SK-N-SH (cell line): Measurements from ENCODE around the gene TFCP2. TPM values are rescaled to one million over a fixed set of nuclear protein-coding genes. Genes with fewer than 3 reads are reported as not detected.

Source experiments
- CTCF ChIA-PET: fragments of 300-600, 350-600 bp; formaldehyde crosslinking; extraction: SDS; loops from one replicate; lab custom pipeline; 2021; lab: Yijun Ruan, JAX
- POLR2A ChIA-PET: fragments of 350-600 bp; sonication (Branson Sonifier 250); formaldehyde crosslinking; extraction: SDS; loops from one replicate; lab custom pipeline; 2020; ENCODE audit warnings: antibody characterized with exemption, inconsistent platforms; lab: Yijun Ruan, JAX
- DNase-seq: peaks from one replicate; pipeline ENCODE4 v3.0.0; 2012
- H2AFZ ChIP-seq: fragments of 200-600 bp; sonication (generic); 2 replicates; pipeline ENCODE4 v1.8.1; 2016; ENCODE audit warnings: antibody characterized with exemption, mild to moderate bottlenecking, low read depth
- H3F3A ChIP-seq: fragments of 200-600 bp; sonication (generic); replicated peaks from 2 replicates; pipeline ENCODE3; 2016; ENCODE audit warnings: antibody characterized with exemption, mild to moderate bottlenecking; ENCODE audit not compliant: insufficient read depth
- H3K27ac ChIP-seq, 2 experiments: fragments of 200-500 bp in 1 of 2; fragments of 200-600 bp in 1 of 2; sonication (Bioruptor generic) in 1 of 2; sonication (generic), shearing (Covaris generic) in 1 of 2; 2 replicates each; pipeline versions ENCODE4 v1.5.1 to v1.6.1; 2014 to 2016; ENCODE audit warnings: low read depth in 2 of 2, inconsistent platforms in 1 of 2, low read length in 1 of 2, mild to moderate bottlenecking in 1 of 2, mixed read lengths in 1 of 2
- H3K27me3 ChIP-seq: fragments of 200-600 bp; sonication (generic), shearing (Covaris generic); 2 replicates; pipeline ENCODE4 v1.6.1; 2016; ENCODE audit warnings: mixed run types; ENCODE audit not compliant: insufficient read depth
- H3K36me3 ChIP-seq, 2 experiments: fragments of 200-500 bp in 1 of 2; fragments of 200-600 bp in 1 of 2; sonication (Bioruptor generic) in 1 of 2; sonication (generic) in 1 of 2; replicated peaks in 1 of 2; 2 replicates each; pipeline versions ENCODE3 to v1.5.1; 2014 to 2016; ENCODE audit warnings: low read length in 1 of 2, mild to moderate bottlenecking in 1 of 2; ENCODE audit not compliant: insufficient read depth in 2 of 2, control insufficient read depth in 1 of 2
- H3K4me1 ChIP-seq, 2 experiments: fragments of 200-500 bp in 1 of 2; fragments of 200-600 bp in 1 of 2; sonication (Bioruptor generic) in 1 of 2; sonication (generic), shearing (Covaris generic) in 1 of 2; 2 replicates each; pipeline versions ENCODE4 v1.5.1 to v1.6.1; 2014 to 2016; ENCODE audit warnings: low read depth in 1 of 2, low read length in 1 of 2, mixed run types in 1 of 2; ENCODE audit not compliant: insufficient read depth in 2 of 2, control insufficient read depth in 1 of 2
- H3K4me2 ChIP-seq: fragments of 200-600 bp; sonication (generic), shearing (Covaris generic); 2 replicates; pipeline ENCODE4 v1.6.1; 2017; ENCODE audit warnings: mixed run types
- H3K4me3 ChIP-seq, 2 experiments: fragments of 200-500 bp in 1 of 2; fragments of 200-600 bp in 1 of 2; sonication (Bioruptor generic) in 1 of 2; sonication (generic), shearing (Covaris generic) in 1 of 2; 2 replicates each; pipeline versions ENCODE4 v1.5.1 to v1.8.1; 2014 to 2016; ENCODE audit warnings: low read depth in 2 of 2, inconsistent platforms in 1 of 2, low read length in 1 of 2, mild to moderate bottlenecking in 1 of 2, mixed read lengths in 1 of 2, moderate library complexity in 1 of 2
- H3K79me2 ChIP-seq: fragments of 200-600 bp; sonication (generic); 2 replicates; pipeline ENCODE4 v1.8.1; 2017; ENCODE audit warnings: mild to moderate bottlenecking; ENCODE audit not compliant: insufficient read depth
- H3K9ac ChIP-seq: fragments of 200-600 bp; sonication (generic); 2 replicates; pipeline ENCODE4 v1.6.1; 2017; ENCODE audit warnings: mixed run types
- H3K9me2 ChIP-seq: fragments of 200-600 bp; sonication (generic); 2 replicates; pipeline ENCODE4 v1.6.1; 2017; ENCODE audit warnings: mixed run types
- H3K9me3 ChIP-seq: fragments of 200-600 bp; sonication (generic); 2 replicates; pipeline ENCODE4 v1.6.1; 2017; ENCODE audit warnings: mixed run types, mild to moderate bottlenecking, moderate library complexity
- H4K20me1 ChIP-seq: fragments of 200-600 bp; sonication (generic); 2 replicates; pipeline ENCODE4 v1.6.1; 2017; ENCODE audit warnings: mild to moderate bottlenecking, mixed run types; ENCODE audit not compliant: insufficient read depth
- CTCF ChIP-seq: fragments of 200-600 bp; sonication (generic); IDR thresholded peaks from 2 replicates; pipeline ENCODE4 v1.6.1; 2017; ENCODE audit warnings: antibody characterized with exemption, mild to moderate bottlenecking, moderate library complexity
- ELF1 ChIP-seq: IDR thresholded peaks from 2 replicates; pipeline ENCODE4 v1.4.0; 2012
- EP300 ChIP-seq, 2 experiments: IDR thresholded peaks; 2 replicates each; pipeline versions ENCODE4 v1.4.0 to v1.6.1; 2012; ENCODE audit warnings: borderline replicate concordance in 1 of 2, low read depth in 1 of 2, low read length in 1 of 2
- FOSL2 ChIP-seq: IDR thresholded peaks from 2 replicates; pipeline ENCODE4 v1.4.0; 2012; ENCODE audit warnings: low read depth, mild to moderate bottlenecking, moderate library complexity, borderline replicate concordance
- FOXJ3 ChIP-seq: sonication (generic); formaldehyde crosslinking; IDR thresholded peaks from 2 replicates; pipeline ENCODE4 v1.5.1; 2020; ENCODE audit warnings: mild to moderate bottlenecking, missing genetic modification reagents
- IRF3 ChIP-seq: fragments of 150-350 bp; IDR thresholded peaks from 2 replicates; pipeline ENCODE4 v1.6.1; 2016; ENCODE audit warnings: mild to moderate bottlenecking, low read depth, low read length
- NRF1 ChIP-seq: IDR thresholded peaks from 2 replicates; pipeline ENCODE4 v1.6.1; 2012; ENCODE audit warnings: low read depth, mild to moderate bottlenecking, low read length
- SIN3A ChIP-seq: IDR thresholded peaks from 2 replicates; pipeline ENCODE4 v1.6.1; 2012; ENCODE audit warnings: low read depth, mild to moderate bottlenecking, low read length, moderate library complexity, borderline replicate concordance
- TEAD4 ChIP-seq: IDR thresholded peaks from 2 replicates; pipeline ENCODE4 v1.4.0; 2012; ENCODE audit warnings: mild to moderate bottlenecking, borderline replicate concordance; ENCODE audit not compliant: insufficient read depth
- USF1 ChIP-seq: IDR thresholded peaks from 2 replicates; pipeline ENCODE4 v1.4.0; 2012; ENCODE audit warnings: low read depth, borderline replicate concordance
- YY1 ChIP-seq: IDR thresholded peaks from 2 replicates; pipeline ENCODE4 v1.4.0; 2012; ENCODE audit warnings: low read depth, mild to moderate bottlenecking
- ZBTB33 ChIP-seq: IDR thresholded peaks from 2 replicates; pipeline ENCODE4 v1.4.0; 2012; ENCODE audit warnings: low read depth, borderline replicate concordance
- WGBS: methylation state at CpG from one replicate; pipeline ENCODE4 v1.1.6; 2017; ENCODE audit warnings: low lambda C conversion rate; 5-methylcytosine and 5-hydroxymethylcytosine counted together
- polyA plus RNA-seq, 3 experiments: library from polyadenylated mRNA; depleted of rRNA; stranded (reverse); fragments of >200 nt; gene quantifications; 2 replicates each; pipeline ENCODE4 v1.2.3, GENCODE V29; 2012

TFCP2 gene
- polyA plus RNA-seq, 1 of the 3 experiments (the other 2 are of a cell fraction): 18.1 TPM

- POLR2A ChIA-PET: no interaction called here
- TF ChIP-seq FOSL2: no peak
- no peak for TF ChIP-seq IRF3
- no peak for TF ChIP-seq USF1
- TF ChIP-seq YY1: no peak
- no peak for TF ChIP-seq CTCF
- no peak for TF ChIP-seq FOXJ3 (CRISPR knock-in tag)
- TF ChIP-seq EP300 (IDR thresholded peaks at IDR 0.05; ENCODE audit: borderline replicate concordance in 1 of 2, low read depth in 1 of 2, low read length in 1 of 2): no peak
- no peak for TF ChIP-seq SIN3A
- TF ChIP-seq NRF1: no peak
- no peak for TF ChIP-seq TEAD4
- TF ChIP-seq ZBTB33: no peak
- no peak for TF ChIP-seq ELF1
Measured at GRCh38 chr12:51150777-51151176, 22.2 kb downstream of the TFCP2 start.

More at GRCh38 chr12:51150777-51151176, 22.2 kb downstream of the TFCP2 start:
- Histone ChIP-seq H3K9ac (no peak overlapping the region), H2AFZ (no peak overlapping the region), H3K27me3 (no peaks in the 10 kb centered on the region), H3K4me1 (no peaks in the 10 kb centered on the region), H3K79me2 (peaks cover 76% of the 10 kb centered on the region), H3K9me3 (no peaks in the 10 kb centered on the region), H4K20me1 (0 out of 2 replicates have a peak, but pooled peaks cover 21% of the 10 kb centered on the region), H3K9me2 (no peaks in the 10 kb centered on the region), H3K36me3 (no peaks in the 10 kb centered on the region), H3F3A (no peaks in the 10 kb centered on the region), H3K27ac (no peak overlapping the region), H3K4me3 (no peak overlapping the region), H3K4me2 (no peak overlapping the region)
- DNase-seq: no peak
- CTCF ChIA-PET: no interaction called here
- 63% methylated on average over 3 of the region's 3 CpGs for WGBS
